GM12878 (cell line): Measurements from ENCODE around the gene FOXJ3. TPM values are rescaled to one million over a fixed set of nuclear protein-coding genes. Genes with fewer than 3 reads are reported as not detected.

Source experiments
- ATAC-seq: fragments of 200-7000 bp; cut with Tn5 transposase; 3 replicates; pipeline ENCODE4 v1.9.1; 2020; ENCODE audit warnings: mild to moderate bottlenecking, moderate library complexity
- BruUV-seq: library from RNA; stranded (reverse); fragments of 400-500 nt; replicated peaks from 2 replicates; lab custom pipeline; 2021; lab: Mats Ljungman, UMichigan
- CTCF ChIA-PET: fragments of 300-600 bp; sonication (Branson Sonifier 250); formaldehyde crosslinking; extraction: SDS; loops from one replicate; lab custom pipeline; 2021; ENCODE audit warnings: inconsistent platforms; lab: Yijun Ruan, JAX
- POLR2A ChIA-PET: fragments of 350-600 bp; formaldehyde crosslinking; extraction: SDS; loops from one replicate; lab custom pipeline; 2021; ENCODE audit warnings: inconsistent platforms; lab: Charles Lee
- RAD21 ChIA-PET: fragments of 300-600 bp; sonication (Branson Sonifier 250); formaldehyde crosslinking; loops from one replicate; lab custom pipeline; 2023; ENCODE audit warnings: antibody characterized with exemption; ENCODE audit not compliant: unreplicated experiment; lab: Charles Lee
- SMC1A ChIA-PET: fragments of 300-600 bp; sonication (Branson Sonifier 250); formaldehyde crosslinking; loops from one replicate; lab custom pipeline; 2023; ENCODE audit not compliant: unreplicated experiment, uncharacterized antibody; lab: Charles Lee
- DNase-seq: peaks from one replicate; pipeline ENCODE4 v3.0.0-alpha.2; 2011; ENCODE audit warnings: low read depth, low spot score
- FAIRE-seq: peaks from 3 replicates; lab custom pipeline; 2011; peaks lifted over from hg19 to GRCh38; lab: Jason Lieb, UNC
- H2AFZ ChIP-seq: 2 replicates; pipeline ENCODE4 v1.6.0; 2011; ENCODE audit warnings: low read depth, low read length, control low read depth; ENCODE audit not compliant: control insufficient read depth
- H3K27ac ChIP-seq: 2 replicates; pipeline ENCODE4 v1.5.1; 2011; ENCODE audit warnings: control low read depth; ENCODE audit not compliant: control insufficient read depth, insufficient read depth
- H3K27me3 ChIP-seq, 2 experiments: replicated peaks in 1 of 2; 2 replicates each; pipeline versions ENCODE4 v1.6.0 to v1.6.1; 2011; ENCODE audit warnings: low read length in 1 of 2; ENCODE audit not compliant: control insufficient read depth in 2 of 2, insufficient read depth in 2 of 2
- H3K36me3 ChIP-seq, 2 experiments: 2 replicates each; pipeline ENCODE4 v1.5.1; 2011; ENCODE audit warnings: low read length in 1 of 2; ENCODE audit not compliant: control insufficient read depth in 2 of 2, insufficient read depth in 2 of 2
- H3K4me1 ChIP-seq: 2 replicates; pipeline ENCODE4 v1.6.1; 2011; ENCODE audit warnings: mild to moderate bottlenecking, low read length, moderate library complexity, mixed read lengths; ENCODE audit not compliant: control insufficient read depth, insufficient read depth
- H3K4me2 ChIP-seq: 2 replicates; pipeline ENCODE4 v1.6.0; 2011; ENCODE audit warnings: control low read depth; ENCODE audit not compliant: control insufficient read depth, insufficient read depth
- H3K4me3 ChIP-seq: fragments of 200-600 bp; sonication (generic); 2 replicates; pipeline ENCODE4 v1.5.1; 2016
- H3K79me2 ChIP-seq: 2 replicates; pipeline ENCODE4 v1.6.0; 2011; ENCODE audit warnings: low read length; ENCODE audit not compliant: control insufficient read depth, insufficient read depth
- H3K9ac ChIP-seq: 2 replicates; pipeline ENCODE4 v1.8.0; 2011; ENCODE audit warnings: low read length, control low read depth, mixed read lengths; ENCODE audit not compliant: control insufficient read depth, insufficient read depth
- H3K9me3 ChIP-seq: replicated peaks from 3 replicates; pipeline ENCODE4 v1.5.1; 2011; ENCODE audit warnings: mild to moderate bottlenecking, low read length; ENCODE audit not compliant: control insufficient read depth, insufficient read depth
- H4K20me1 ChIP-seq: 2 replicates; pipeline ENCODE4 v1.6.0; 2011; ENCODE audit not compliant: control insufficient read depth, insufficient read depth
- BACH1 ChIP-seq: fragments of 450-650 bp; IDR thresholded peaks from 2 replicates; pipeline ENCODE4 v1.6.1; 2017; ENCODE audit warnings: mild to moderate bottlenecking, borderline replicate concordance
- BMI1 ChIP-seq: fragments of 450-650 bp; IDR thresholded peaks from 2 replicates; pipeline ENCODE4 v1.6.1; 2016; ENCODE audit warnings: mild to moderate bottlenecking, moderate library complexity, borderline replicate concordance
- CBX3 ChIP-seq: fragments of 200-600 bp; sonication (generic); IDR thresholded peaks from 2 replicates; pipeline ENCODE4 v1.6.1; 2016; ENCODE audit warnings: low read depth, borderline replicate concordance
- CBX5 ChIP-seq: sonication (generic); IDR thresholded peaks from 2 replicates; pipeline ENCODE4 v1.6.1; 2016; ENCODE audit warnings: low read depth, moderate library complexity, mild to moderate bottlenecking, inconsistent platforms
- CHD2 ChIP-seq: IDR thresholded peaks from 2 replicates; pipeline ENCODE4 v1.6.1; 2011; ENCODE audit warnings: low read depth, low read length, improper control_type of control experiment, borderline replicate concordance
- CREM ChIP-seq: IDR thresholded peaks from 2 replicates; pipeline ENCODE4 v1.6.1; 2014; ENCODE audit warnings: antibody characterized with exemption, low read depth
- EED ChIP-seq: sonication (generic); IDR thresholded peaks from 2 replicates; pipeline ENCODE4 v1.6.1; 2016; ENCODE audit warnings: antibody characterized with exemption, low read depth
- FOS ChIP-seq: IDR thresholded peaks from 3 replicates; pipeline ENCODE4 v1.6.1; 2011; ENCODE audit warnings: borderline replicate concordance; ENCODE audit not compliant: insufficient read length; ENCODE audit errors: extremely low read depth
- GABPA ChIP-seq: IDR thresholded peaks from 2 replicates; pipeline ENCODE4 v1.6.1; 2014; ENCODE audit warnings: antibody characterized with exemption, low read depth, mild to moderate bottlenecking, inconsistent platforms
- IRF4 ChIP-seq: IDR thresholded peaks from 2 replicates; pipeline ENCODE4 v1.6.1; 2011; ENCODE audit warnings: low read depth, low read length
- PRDM15 ChIP-seq: fragments of 450-650 bp; formaldehyde crosslinking; IDR thresholded peaks from 2 replicates; pipeline ENCODE4 v1.4.0; 2020; ENCODE audit warnings: mild to moderate bottlenecking, moderate library complexity
- RB1 ChIP-seq: fragments of 450-650 bp; formaldehyde crosslinking; IDR thresholded peaks from 2 replicates; pipeline ENCODE4 v1.6.1; 2017; ENCODE audit warnings: mild to moderate bottlenecking, borderline replicate concordance
- SKIL ChIP-seq: fragments of 450-650 bp; IDR thresholded peaks from 2 replicates; pipeline ENCODE4 v1.6.1; 2017; ENCODE audit warnings: mild to moderate bottlenecking, low read depth, inconsistent platforms; ENCODE audit not compliant: poor library complexity, severe bottlenecking
- SRF ChIP-seq, 2 experiments: IDR thresholded peaks; 2 replicates each; pipeline ENCODE4 v1.6.1; 2011; ENCODE audit warnings: low read depth in 2 of 2, low read length in 2 of 2, mild to moderate bottlenecking in 1 of 2, moderate library complexity in 1 of 2
- STAT1 ChIP-seq: fragments of 450-650 bp; conservative IDR thresholded peaks from 2 replicates; pipeline ENCODE4 v1.6.1; 2014; ENCODE audit warnings: antibody characterized with exemption, mild to moderate bottlenecking
- TBL1XR1 ChIP-seq: IDR thresholded peaks from 2 replicates; pipeline ENCODE4 v1.6.1; 2012; ENCODE audit warnings: low read depth, low read length, improper control_type of control experiment
- ZNF207 ChIP-seq: fragments of 450-650 bp; IDR thresholded peaks from 2 replicates; pipeline ENCODE4 v1.6.1; 2014; ENCODE audit warnings: antibody characterized with exemption, mild to moderate bottlenecking, borderline replicate concordance
- WGBS: methylation state at CpG from one replicate; pipeline ENCODE4 v1.1.6; 2016; ENCODE audit warnings: low lambda C conversion rate; ENCODE audit not compliant: insufficient replicate concordance, insufficient coverage; ENCODE audit errors: missing lambda C conversion rate; 5-methylcytosine and 5-hydroxymethylcytosine counted together
- in situ Hi-C: fragments of 300-500 bp; cut with MboI; formaldehyde crosslinking; loops from 9 replicates; pipeline ENCODE4 v1.14.3; 2018; ENCODE audit warnings: mixed read lengths
- intact Hi-C: fragments of 100-400 bp; cut with micrococcal nuclease; formaldehyde crosslinking; loops from one replicate; pipeline ENCODE4 v1.14.2; 2022; ENCODE audit not compliant: unreplicated experiment
- polyA plus RNA-seq, 11 experiments: library from polyadenylated mRNA; depleted of rRNA in 4 of 11; unstranded in 6 of 11; stranded (reverse) in 5 of 11; fragments of >200 nt; fragmentation: Nextera tagmentation in 4 of 11; fragmentation: Illumina TruSeq in 1 of 11; extraction: Ambion mirVana in 4 of 11; extraction: Trizol in 1 of 11; gene quantifications; 1 replicate in 1 of 11; 2 replicates in 10 of 11; pipeline versions ENCODE4 v1.2.1 to v1.2.3, GENCODE V29; 2011 to 2016; ENCODE audit warnings: inconsistent platforms in 2 of 11, missing spikeins in 2 of 11, low read depth in 1 of 11
- total RNA-seq, 4 experiments: library from RNA; depleted of rRNA in 3 of 4; stranded (reverse); fragments of >200 nt in 3 of 4; fragmentation: Illumina TruSeq in 1 of 4; extraction: Trizol in 1 of 4; gene quantifications; 2 replicates each; pipeline versions ENCODE4 v1.2.1 to v1.2.3, GENCODE V29; 2013 to 2021

Gene FOXJ3
- total and polyA plus RNA-seq, 10 of the 15 experiments (the other 5 are each of a cell fraction or from before 2014, with no cell fraction given) = 9.5 to 54.2 (median 24.7) TPM

- CTCF ChIA-PET = no interaction called here
- intact Hi-C loops (loop anchor here (10.0 kb wide), 1 partner anchor 205 kb away; no protein-coding TSS in a partner anchor), in situ Hi-C loops (no loop called here)
- no peak overlapping the region for H2AFZ ChIP-seq
- POLR2A ChIA-PET = no interaction called here
- no peaks in the 10 kb centered on the region for H4K20me1 ChIP-seq
- BruUV-seq = no TSS peak
- FAIRE-seq (no peak), DNase-seq (no peak)
- no peak overlapping the region for H3K27ac ChIP-seq
- no peaks in the 10 kb centered on the region for H3K36me3 ChIP-seq
- H3K9me3 ChIP-seq = no peaks in the 10 kb centered on the region
- H3K4me3 ChIP-seq = no peak overlapping the region
- RAD21 ChIA-PET = no interaction called here
- 33% methylated on average over 1 of the region's 1 CpG for WGBS
- peaks cover 2 to 3% of the 10 kb centered on the region in 2 experiments; a peak in 2 of 4 replicates for H3K27me3 ChIP-seq
- no peaks in the 10 kb centered on the region for H3K4me1 ChIP-seq
- H3K4me2 ChIP-seq = no peak overlapping the region
- TF ChIP-seq BACH1 (no peak), CBX5 (no peak), SRF (IDR thresholded peaks at IDR 0.05; ENCODE audit: low read depth in 2 of 2, low read length in 2 of 2) (no peak), TBL1XR1 (no peak), IRF4 (no peak), CREM (no peak), SKIL (no peak), GABPA (no peak), FOS (no peak), BMI1 (no peak), CHD2 (no peak), RB1 (no peak), ZNF207 (no peak), PRDM15 (CRISPR knock-in tag) (no peak), EED (no peak), STAT1 (no peak), CBX3 (no peak)
- TF ChIP-seq, all 136 proteins: peak for 0
- ATAC-seq = no peak
- SMC1A ChIA-PET = no interaction called here
- H3K79me2 ChIP-seq = no peaks in the 10 kb centered on the region
- H3K9ac ChIP-seq = no peak overlapping the region
Observed at GRCh38 chr1:42369471-42369870, 34.4 kb upstream of the FOXJ3 start.
